Gastrocnemius medialis (tissue), 4 donors: ENCODE data around the gene CFP. TPM values are rescaled to one million over a fixed set of nuclear protein-coding genes. Genes with fewer than 3 reads are reported as not detected.

ENCODE experiments used
- ATAC-seq, 2 donors: fragments of 150-250 bp; one replicate each; pipeline ENCODE4 v1.9.1; 2016
- DNase-seq, 2 donors: peaks; one replicate each; pipeline ENCODE4 v3.0.0-alpha.2; 2019
- H3K27ac ChIP-seq, 4 donors: fragments of 200-600 bp; sonication (generic); 1 replicate in 1 of 4; 2 replicates in 3 of 4; pipeline ENCODE4 v1.5.1; 2016 to 2018; ENCODE audit warnings: mild to moderate bottlenecking in 2 of 4, moderate library complexity in 1 of 4
- H3K27me3 ChIP-seq, 3 donors: fragments of 200-600 bp; sonication (generic) in 2 of 3; 1 replicate in 1 of 3; 2 replicates in 2 of 3; pipeline versions ENCODE4 v1.5.1 to v1.6.0; 2016 to 2019; ENCODE audit warnings: mild to moderate bottlenecking in 1 of 3, moderate library complexity in 1 of 3
- H3K36me3 ChIP-seq, 2 donors: fragments of 200-600 bp; sonication (generic) in 1 of 2; one replicate each; pipeline ENCODE4 v1.5.1; 2017 to 2018
- H3K4me1 ChIP-seq, 2 donors: fragments of 200-600 bp; sonication (generic) in 1 of 2; one replicate each; pipeline ENCODE4 v1.5.1; 2016 to 2017; ENCODE audit warnings: mild to moderate bottlenecking in 2 of 2
- H3K4me3 ChIP-seq, 4 donors: fragments of 200-600 bp; sonication (generic) in 3 of 4; 1 replicate in 1 of 4; 2 replicates in 3 of 4; pipeline ENCODE4 v1.5.1; 2016 to 2019; ENCODE audit warnings: mild to moderate bottlenecking in 2 of 4
- H3K9me3 ChIP-seq, 3 donors: fragments of 200-600 bp; sonication (generic) in 2 of 3; 1 replicate in 1 of 3; 2 replicates in 2 of 3; pipeline ENCODE4 v1.5.1; 2016 to 2019
- CTCF ChIP-seq, 5 experiments: fragments of 450-650 bp in 3 of 5; fragments of 200-600 bp in 2 of 5; sonication (generic) in 2 of 5; IDR thresholded peaks in 4 of 5; conservative IDR thresholded peaks in 1 of 5; 1 replicate in 4 of 5; 2 replicates in 1 of 5; pipeline ENCODE4 v1.5.1; 2016 to 2019; ENCODE audit warnings: antibody characterized with exemption in 5 of 5, mild to moderate bottlenecking in 3 of 5, moderate library complexity in 3 of 5
- POLR2A ChIP-seq, 2 donors: fragments of 450-650 bp; IDR thresholded peaks; one replicate each; pipeline ENCODE4 v1.6.1; 2017; ENCODE audit warnings: antibody characterized with exemption in 2 of 2, mild to moderate bottlenecking in 2 of 2, moderate library complexity in 2 of 2
- in situ Hi-C, 4 donors: fragments of 200-750 bp; cut with MboI; loops; one replicate each; pipeline versions ENCODE4 v1.15.0 to v1.8.0; 2017; ENCODE audit warnings: low sequenced_read_pairs in 4 of 4
- intact Hi-C: fragments of 100-400 bp; cut with DNase I; formaldehyde crosslinking; loops from one replicate; pipeline ENCODE4 v1.15.1; 2023; ENCODE audit warnings: low total_unique reads
- total RNA-seq, 4 donors: library from RNA; depleted of rRNA; stranded (reverse); fragments of >200 nt; gene quantifications; one replicate each; pipeline versions ENCODE4 v1.1.0 to v1.2.3, GENCODE V29; 2016

CFP gene
- total RNA-seq, 4 donors from 2014 or later, result 0.51 to 3.8 (median 3.3) TPM; not detected in 1

DNA sequence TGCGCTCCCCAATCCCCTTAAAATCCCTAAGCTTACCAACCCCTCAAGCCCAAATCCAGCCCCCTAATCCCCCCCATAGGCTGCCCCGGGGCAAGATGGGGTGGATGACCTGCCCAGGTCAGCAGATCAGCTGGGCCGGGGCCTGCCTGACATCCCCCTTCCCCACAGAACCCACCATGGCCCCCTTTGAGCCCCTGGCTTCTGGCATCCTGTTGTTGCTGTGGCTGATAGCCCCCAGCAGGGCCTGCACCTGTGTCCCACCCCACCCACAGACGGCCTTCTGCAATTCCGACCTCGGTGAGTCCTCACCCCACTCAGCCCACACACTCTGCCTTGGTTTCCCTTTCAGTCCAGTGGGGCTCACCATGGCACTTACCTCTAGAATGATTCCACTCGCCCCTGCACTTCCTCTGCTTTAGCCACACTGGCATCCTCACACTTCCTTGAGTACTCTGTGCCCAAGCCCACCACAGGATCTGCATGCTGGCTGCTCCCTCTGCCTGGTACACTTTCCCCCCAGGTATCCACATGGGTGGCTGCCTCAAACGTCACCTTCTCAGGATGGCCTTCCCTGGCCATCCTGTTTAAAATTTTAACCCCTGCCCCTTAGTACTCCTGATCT, 46.4 kb downstream of the CFP start:
- H3K27ac ChIP-seq, result peak overlapping the region in 2 of 4 donors; percentile 23 to 62
- no peaks in the 10 kb centered on the region for H3K36me3 ChIP-seq
- no peak overlapping the region for H3K4me3 ChIP-seq
- in situ Hi-C loops, result no loop called here
- intact Hi-C loops, result no loop called here
- TF ChIP-seq CTCF (IDR thresholded peaks at IDR 0.05 in 4 of 5, conservative IDR thresholded peaks at IDR 0.05 in 1 of 5) (no peak), POLR2A (IDR thresholded peaks at IDR 0.05) (no peak)
- no peaks in the 10 kb centered on the region for H3K4me1 ChIP-seq
- no peak for ATAC-seq
- no peaks in the 10 kb centered on the region for H3K9me3 ChIP-seq
- no peak for DNase-seq
- H3K27me3 ChIP-seq, result no peaks in the 10 kb centered on the region

- intact Hi-C loops (no loop called here), in situ Hi-C loops (no loop called here)
- TF ChIP-seq CTCF (IDR thresholded peaks at IDR 0.05 in 4 of 5, conservative IDR thresholded peaks at IDR 0.05 in 1 of 5) (no peak), POLR2A (IDR thresholded peaks at IDR 0.05) (peak in 1 of 2 donors; percentile 21)
- Histone ChIP-seq H3K9me3 (no peaks in the 10 kb centered on the region), H3K36me3 (no peaks in the 10 kb centered on the region), H3K4me1 (no peaks in the 10 kb centered on the region), H3K27ac (peak within 1 kb of the TSS; percentile 25 to 63 (median 57)), H3K27me3 (no peaks in the 10 kb centered on the region), H3K4me3 (peak within 1 kb of the TSS; percentile 33 to 49 (median 34))
- DNase-seq (peak; percentile 60 to 76), ATAC-seq (peak; percentile 75 to 82)
Observed at GRCh38 chrX:47581731-47582647, 47.7 kb downstream of the CFP start, which contains the start of gene TIMP1. TSS of gene TIMP1 (plus strand) at chrX:47582436. CDS start at chrX:47583416, 980 bp downstream.

DNA sequence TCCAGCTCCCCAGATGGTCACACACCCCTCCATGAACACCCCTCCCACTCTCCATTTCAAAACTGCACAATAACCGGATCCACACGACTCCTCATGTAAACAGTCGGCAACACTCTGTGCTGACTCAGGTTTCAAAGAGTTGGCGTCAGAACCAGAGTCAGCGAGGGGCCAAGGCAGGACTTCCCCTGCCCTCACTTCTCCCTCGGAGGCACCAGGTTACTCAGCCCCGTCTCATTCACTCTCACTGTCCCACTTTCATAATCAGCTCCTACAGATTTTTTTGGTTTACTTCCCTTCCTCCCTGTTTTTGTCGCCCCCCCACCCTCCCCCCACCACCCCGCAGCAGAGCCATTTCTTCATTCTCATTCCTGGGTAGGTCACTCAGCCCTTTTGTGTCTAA, 50.2 kb downstream of the CFP start:
- H3K27ac ChIP-seq, result no peak overlapping the region
- DNase-seq (no peak), ATAC-seq (no peak)
- H3K4me3 ChIP-seq, result no peak overlapping the region
- H3K27me3 ChIP-seq, result no peaks in the 10 kb centered on the region
- no peaks in the 10 kb centered on the region for H3K9me3 ChIP-seq
- intact Hi-C loops (no loop called here), in situ Hi-C loops (no loop called here)
- TF ChIP-seq CTCF (IDR thresholded peaks at IDR 0.05 in 4 of 5, conservative IDR thresholded peaks at IDR 0.05 in 1 of 5) (no peak), POLR2A (IDR thresholded peaks at IDR 0.05) (no peak)
- H3K4me1 ChIP-seq, result no peaks in the 10 kb centered on the region
- no peaks in the 10 kb centered on the region for H3K36me3 ChIP-seq

- DNase-seq, result no peak
- no peak overlapping the region for H3K27ac ChIP-seq
- no peaks in the 10 kb centered on the region for H3K9me3 ChIP-seq
- no peak for ATAC-seq
- no peaks in the 10 kb centered on the region for H3K27me3 ChIP-seq
- no peaks in the 10 kb centered on the region for H3K4me1 ChIP-seq
- intact Hi-C loops, result no loop called here
- in situ Hi-C loops, result no loop called here
- H3K4me3 ChIP-seq, result no peak overlapping the region
- H3K36me3 ChIP-seq, result no peaks in the 10 kb centered on the region
- TF ChIP-seq POLR2A (IDR thresholded peaks at IDR 0.05), result no peak
- TF ChIP-seq CTCF (IDR thresholded peaks at IDR 0.05 in 4 of 5, conservative IDR thresholded peaks at IDR 0.05 in 1 of 5), result no peak
Observed at GRCh38 chrX:47578692-47579091, 51.0 kb downstream of the CFP start.
